ENCODE results near the gene EPG5. TPM values are rescaled to one million over a fixed set of nuclear protein-coding genes. Genes with fewer than 3 reads are reported as not detected.

Gene EPG5
- total and polyA plus RNA-seq, 2 of the 4 experiments (the other 2 are of a cell fraction), result 37.3 to 114 TPM

- Histone ChIP-seq H4K8ac (ENCODE audit: low read depth in 2 of 2, low read length in 2 of 2) (no peak overlapping the region), H2BK5ac (ENCODE audit: low read depth, low read length, poor library complexity, severe bottlenecking) (no peak overlapping the region), H3K9me3 (ENCODE audit: control insufficient read depth, insufficient read depth, low read length) (no peaks in the 10 kb centered on the region), H3K9me1 (ENCODE audit: insufficient read depth, low read length) (peaks cover 8% of the 10 kb centered on the region; the same call in 1 of the 2 replicates), H3K23ac (ENCODE audit: low read depth, low read length) (no peak overlapping the region), H3K9ac (ENCODE audit: low read depth, low read length) (no peak overlapping the region), H3K4me1 (ENCODE audit: control insufficient read depth, insufficient read depth, low read length) (no peaks in the 10 kb centered on the region; the same call in 1 of the 2 replicates), H2BK15ac (ENCODE audit: low read depth, low read length) (no peak overlapping the region), H3K4me2 (ENCODE audit: low read depth, low read length) (no peak overlapping the region), H3K36me3 (ENCODE audit: control insufficient read depth, insufficient read depth, low read length) (peaks cover 22% of the 10 kb centered on the region), H3K27ac (ENCODE audit: insufficient read depth, low read length) (no peak overlapping the region), H3K79me1 (ENCODE audit: low read depth in 1 of 2, low read length in 2 of 2) (no peaks in the 10 kb centered on the region), H3K56ac (ENCODE audit: extremely low read depth, insufficient read depth, low read length) (no peak overlapping the region), H3K18ac (ENCODE audit: low read depth, low read length) (no peak overlapping the region), H4K91ac (ENCODE audit: insufficient read depth, low read depth, low read length) (no peak overlapping the region), H2AK9ac (replicated peaks; ENCODE audit: low read depth, low read length, poor library complexity) (no peak overlapping the region), H3K4ac (ENCODE audit: low read depth, low read length) (no peak overlapping the region), H4K5ac (ENCODE audit: low read depth, low read length) (no peak overlapping the region), H3K27me3 (ENCODE audit: control insufficient read depth, insufficient read depth, low read length) (no peaks in the 10 kb centered on the region), H2BK20ac (ENCODE audit: low read depth, low read length) (no peak overlapping the region), H3K4me3 (ENCODE audit: insufficient read depth, low read depth, low read length) (no peak overlapping the region), H2AFZ (replicated peaks; ENCODE audit: low read length, poor library complexity) (no peak overlapping the region), H3K14ac (replicated peaks; ENCODE audit: low read depth, low read length) (no peak overlapping the region), H2AK5ac (ENCODE audit: low read depth, low read length) (no peak overlapping the region), H2BK120ac (ENCODE audit: low read depth, low read length) (no peak overlapping the region), H4K20me1 (ENCODE audit: insufficient read depth, low read length) (no peaks in the 10 kb centered on the region)
- DNase-seq (no peak), ATAC-seq (ENCODE audit: low read depth) (no peak)
- dilution Hi-C loops (cut with HindIII; ENCODE audit: low sequenced_read_pairs, unreplicated experiment) (no loop called here), intact Hi-C loops (cut with micrococcal nuclease) (no loop called here), in situ Hi-C loops (cut with MboI; ENCODE audit: low sequenced_read_pairs) (no loop called here)
- ChIA-PET POLR2A (ENCODE audit: unreplicated experiment) (no interaction called here), CTCF (no interaction called here)
- WGBS, 2 experiments (ENCODE audit: extremely low coverage in 2 of 2, insufficient read length in 1 of 2), result no CpG with 5 or more reads among the region's 5 CpGs
- no TSS peak for BruUV-seq (replicated peaks)
- no peak for TF ChIP-seq POLR2A (IDR thresholded peaks at IDR 0.05; ENCODE audit: low read depth, low read length)
- no peak for TF ChIP-seq RAD21 (IDR thresholded peaks at IDR 0.05; ENCODE audit: low read length)
- TF ChIP-seq, protein P1, sequence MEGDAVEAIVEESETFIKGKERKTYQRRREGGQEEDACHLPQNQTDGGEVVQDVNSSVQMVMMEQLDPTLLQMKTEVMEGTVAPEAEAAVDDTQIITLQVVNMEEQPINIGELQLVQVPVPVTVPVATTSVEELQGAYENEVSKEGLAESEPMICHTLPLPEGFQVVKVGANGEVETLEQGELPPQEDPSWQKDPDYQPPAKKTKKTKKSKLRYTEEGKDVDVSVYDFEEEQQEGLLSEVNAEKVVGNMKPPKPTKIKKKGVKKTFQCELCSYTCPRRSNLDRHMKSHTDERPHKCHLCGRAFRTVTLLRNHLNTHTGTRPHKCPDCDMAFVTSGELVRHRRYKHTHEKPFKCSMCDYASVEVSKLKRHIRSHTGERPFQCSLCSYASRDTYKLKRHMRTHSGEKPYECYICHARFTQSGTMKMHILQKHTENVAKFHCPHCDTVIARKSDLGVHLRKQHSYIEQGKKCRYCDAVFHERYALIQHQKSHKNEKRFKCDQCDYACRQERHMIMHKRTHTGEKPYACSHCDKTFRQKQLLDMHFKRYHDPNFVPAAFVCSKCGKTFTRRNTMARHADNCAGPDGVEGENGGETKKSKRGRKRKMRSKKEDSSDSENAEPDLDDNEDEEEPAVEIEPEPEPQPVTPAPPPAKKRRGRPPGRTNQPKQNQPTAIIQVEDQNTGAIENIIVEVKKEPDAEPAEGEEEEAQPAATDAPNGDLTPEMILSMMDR (conservative IDR thresholded peaks at IDR 0.05; ENCODE audit: low read depth, low read length), result no peak
- no peak for TF ChIP-seq NFE2L2 (IDR thresholded peaks at IDR 0.05; ENCODE audit: low read depth, low read length)
- TF ChIP-seq MAZ (IDR thresholded peaks at IDR 0.05; ENCODE audit: borderline replicate concordance, low read depth, low read length), result no peak
- TF ChIP-seq CHD1 (IDR thresholded peaks at IDR 0.05; ENCODE audit: low read depth, low read length), result no peak
- no peak for TF ChIP-seq RCOR1 (IDR thresholded peaks at IDR 0.05; ENCODE audit: insufficient replicate concordance, low read length)
- TF ChIP-seq MXI1 (IDR thresholded peaks at IDR 0.05; ENCODE audit: borderline replicate concordance, low read depth, low read length), result no peak
- no peak for TF ChIP-seq MAFK (IDR thresholded peaks at IDR 0.05; ENCODE audit: low read depth, low read length)
- no peak for TF ChIP-seq FOS (IDR thresholded peaks at IDR 0.05; ENCODE audit: low read depth, low read length)
- TF ChIP-seq, protein P2, sequence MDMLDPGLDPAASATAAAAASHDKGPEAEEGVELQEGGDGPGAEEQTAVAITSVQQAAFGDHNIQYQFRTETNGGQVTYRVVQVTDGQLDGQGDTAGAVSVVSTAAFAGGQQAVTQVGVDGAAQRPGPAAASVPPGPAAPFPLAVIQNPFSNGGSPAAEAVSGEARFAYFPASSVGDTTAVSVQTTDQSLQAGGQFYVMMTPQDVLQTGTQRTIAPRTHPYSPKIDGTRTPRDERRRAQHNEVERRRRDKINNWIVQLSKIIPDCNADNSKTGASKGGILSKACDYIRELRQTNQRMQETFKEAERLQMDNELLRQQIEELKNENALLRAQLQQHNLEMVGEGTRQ (IDR thresholded peaks at IDR 0.05; ENCODE audit: low read depth, low read length), result no peak
- no peak for TF ChIP-seq SMC3 (IDR thresholded peaks at IDR 0.05; ENCODE audit: low read depth, low read length)
- TF ChIP-seq, protein P3, sequence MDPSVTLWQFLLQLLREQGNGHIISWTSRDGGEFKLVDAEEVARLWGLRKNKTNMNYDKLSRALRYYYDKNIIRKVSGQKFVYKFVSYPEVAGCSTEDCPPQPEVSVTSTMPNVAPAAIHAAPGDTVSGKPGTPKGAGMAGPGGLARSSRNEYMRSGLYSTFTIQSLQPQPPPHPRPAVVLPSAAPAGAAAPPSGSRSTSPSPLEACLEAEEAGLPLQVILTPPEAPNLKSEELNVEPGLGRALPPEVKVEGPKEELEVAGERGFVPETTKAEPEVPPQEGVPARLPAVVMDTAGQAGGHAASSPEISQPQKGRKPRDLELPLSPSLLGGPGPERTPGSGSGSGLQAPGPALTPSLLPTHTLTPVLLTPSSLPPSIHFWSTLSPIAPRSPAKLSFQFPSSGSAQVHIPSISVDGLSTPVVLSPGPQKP (IDR thresholded peaks at IDR 0.05; ENCODE audit: borderline replicate concordance, low read depth, low read length), result no peak
- no peak for TF ChIP-seq BHLHE40 (IDR thresholded peaks at IDR 0.05; ENCODE audit: low read depth, low read length)
- no peak for TF ChIP-seq CEBPB (IDR thresholded peaks at IDR 0.05; ENCODE audit: low read depth, low read length)
Observed at GRCh38 chr18:46013484-46014189, 46.5 kb upstream of the EPG5 start.

All from IMR-90 (cell line).